BE2C (cell line): ENCODE data around the gene ALDH16A1.
"Not testable (repeated sequence)": the region's sequence is repeated elsewhere in the genome, so short reads cannot be mapped to it uniquely, and the experiment has no call there.

Experiments
- DNase-seq: peaks from one replicate; pipeline ENCODE4 v3.0.0-alpha.2; 2020
- H3K27me3 ChIP-seq: fragments of 250-450 bp; sonication (Bioruptor Pico); 2 replicates; pipeline ENCODE4 v1.5.1; 2020; ENCODE audit warnings: mild to moderate bottlenecking
- H3K36me3 ChIP-seq: fragments of 250-450 bp; sonication (Bioruptor Pico); 2 replicates; pipeline ENCODE4 v1.5.1; 2020; ENCODE audit warnings: mild to moderate bottlenecking
- H3K4me1 ChIP-seq: fragments of 250-450 bp; sonication (Bioruptor Pico); 2 replicates; pipeline ENCODE4 v1.5.1; 2020
- H3K4me3 ChIP-seq: 2 replicates; pipeline ENCODE4 v1.5.1; 2011; ENCODE audit warnings: low read depth, low read length
- H3K9me3 ChIP-seq: fragments of 250-450 bp; sonication (Bioruptor Pico); 2 replicates; pipeline ENCODE4 v1.5.1; 2020
- TF ChIP-seq, protein P1 (sequence below): IDR thresholded peaks from 2 replicates; pipeline ENCODE4 v1.5.1; 2012; ENCODE audit warnings: mild to moderate bottlenecking, low read depth, low read length

Gene ALDH16A1

DNA sequence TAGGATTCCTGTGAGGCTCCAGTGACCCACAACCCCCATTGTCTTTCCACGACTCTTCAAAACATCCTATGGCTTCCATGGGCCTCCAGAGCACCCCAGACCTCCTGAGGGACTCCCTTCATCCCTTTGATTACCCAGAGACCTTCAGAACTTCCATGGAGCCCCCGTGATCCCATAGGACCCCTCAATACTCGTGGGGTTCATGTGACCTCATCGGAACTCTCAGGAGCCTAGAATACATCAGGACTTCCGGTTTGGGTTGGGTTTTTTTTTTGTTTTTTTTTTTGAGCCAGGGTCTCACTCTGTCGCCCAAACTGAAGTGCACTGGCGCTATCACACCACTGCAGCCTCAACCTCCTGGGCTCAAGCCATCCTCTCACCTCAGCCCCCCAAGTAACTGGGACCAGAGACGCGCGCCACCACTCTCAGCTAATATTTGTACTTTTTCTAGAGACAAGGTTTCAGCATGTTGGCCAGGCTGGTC, 774 bp downstream of the ALDH16A1 start:
- no peak for DNase-seq
- no peaks in the 10 kb centered on the region for H3K9me3 ChIP-seq
- no peaks in the 10 kb centered on the region for H3K4me1 ChIP-seq
- H3K27me3 ChIP-seq = no peaks in the 10 kb centered on the region
- peak overlapping the region; percentile 76 for H3K4me3 ChIP-seq
- TF ChIP-seq, protein P1, sequence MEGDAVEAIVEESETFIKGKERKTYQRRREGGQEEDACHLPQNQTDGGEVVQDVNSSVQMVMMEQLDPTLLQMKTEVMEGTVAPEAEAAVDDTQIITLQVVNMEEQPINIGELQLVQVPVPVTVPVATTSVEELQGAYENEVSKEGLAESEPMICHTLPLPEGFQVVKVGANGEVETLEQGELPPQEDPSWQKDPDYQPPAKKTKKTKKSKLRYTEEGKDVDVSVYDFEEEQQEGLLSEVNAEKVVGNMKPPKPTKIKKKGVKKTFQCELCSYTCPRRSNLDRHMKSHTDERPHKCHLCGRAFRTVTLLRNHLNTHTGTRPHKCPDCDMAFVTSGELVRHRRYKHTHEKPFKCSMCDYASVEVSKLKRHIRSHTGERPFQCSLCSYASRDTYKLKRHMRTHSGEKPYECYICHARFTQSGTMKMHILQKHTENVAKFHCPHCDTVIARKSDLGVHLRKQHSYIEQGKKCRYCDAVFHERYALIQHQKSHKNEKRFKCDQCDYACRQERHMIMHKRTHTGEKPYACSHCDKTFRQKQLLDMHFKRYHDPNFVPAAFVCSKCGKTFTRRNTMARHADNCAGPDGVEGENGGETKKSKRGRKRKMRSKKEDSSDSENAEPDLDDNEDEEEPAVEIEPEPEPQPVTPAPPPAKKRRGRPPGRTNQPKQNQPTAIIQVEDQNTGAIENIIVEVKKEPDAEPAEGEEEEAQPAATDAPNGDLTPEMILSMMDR = no peak
- peaks cover 9% of the 10 kb centered on the region for H3K36me3 ChIP-seq

DNA sequence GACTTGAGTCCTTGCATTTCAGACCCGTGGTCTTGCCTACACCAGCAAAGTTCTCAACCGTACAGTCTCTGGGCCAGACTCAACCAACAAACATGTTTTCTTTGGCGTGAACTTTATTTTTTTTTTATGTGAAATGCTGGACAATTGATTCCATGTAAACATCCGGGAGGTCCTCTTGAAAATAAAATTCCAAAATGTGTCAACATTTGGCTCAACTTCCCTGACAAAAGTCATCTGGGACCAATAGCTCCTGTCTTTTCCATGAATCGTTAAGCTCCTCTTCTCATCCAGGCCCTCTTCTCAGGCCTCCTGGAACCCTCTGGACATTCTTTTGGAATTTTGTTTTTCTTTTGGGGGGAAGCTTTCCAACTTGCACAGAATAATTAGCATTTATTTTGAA, 2.7 kb downstream of the ALDH16A1 start:
- TF ChIP-seq, protein P1 = no peak
- H3K27me3 ChIP-seq = no peaks in the 10 kb centered on the region
- H3K36me3 ChIP-seq = no peaks in the 10 kb centered on the region
- H3K9me3 ChIP-seq = no peaks in the 10 kb centered on the region
- H3K4me1 ChIP-seq = no peaks in the 10 kb centered on the region
- no peak for DNase-seq
- H3K4me3 ChIP-seq = no peak overlapping the region

GRCh38 chr19:49456326-49456725, 3.3 kb downstream of the ALDH16A1 start:
- no peak for DNase-seq
- no peak overlapping the region for H3K4me3 ChIP-seq
- H3K27me3 ChIP-seq = no peaks in the 10 kb centered on the region
- TF ChIP-seq, protein P1 = no peak
- no peaks in the 10 kb centered on the region for H3K36me3 ChIP-seq
- H3K9me3 ChIP-seq = no peaks in the 10 kb centered on the region
- H3K4me1 ChIP-seq = no peaks in the 10 kb centered on the region

GRCh38 chr19:49458567-49458903, 5.5 kb downstream of the ALDH16A1 start:
- no peaks in the 10 kb centered on the region for H3K9me3 ChIP-seq
- no peaks in the 10 kb centered on the region for H3K4me1 ChIP-seq
- peak; percentile 53 for DNase-seq
- TF ChIP-seq, protein P1 = no peak
- H3K4me3 ChIP-seq = no peak overlapping the region
- H3K27me3 ChIP-seq = no peaks in the 10 kb centered on the region
- 0 out of 2 replicates have a peak, but pooled peaks cover 3% of the 10 kb centered on the region for H3K36me3 ChIP-seq

GRCh38 chr19:49459388-49459787, 6.4 kb downstream of the ALDH16A1 start:
- H3K4me3 ChIP-seq = no peak overlapping the region
- TF ChIP-seq, protein P1 = no peak
- no peaks in the 10 kb centered on the region for H3K9me3 ChIP-seq
- no peaks in the 10 kb centered on the region for H3K27me3 ChIP-seq
- 0 out of 2 replicates have a peak, but pooled peaks cover 3% of the 10 kb centered on the region for H3K36me3 ChIP-seq
- no peak for DNase-seq
- no peaks in the 10 kb centered on the region for H3K4me1 ChIP-seq

GRCh38 chr19:49461130-49461529, 8.1 kb downstream of the ALDH16A1 start:
- not testable (repeated sequence) for H3K36me3 ChIP-seq, H3K4me1 ChIP-seq, H3K9me3 ChIP-seq, DNase-seq, H3K27me3 ChIP-seq, H3K4me3 ChIP-seq

DNA sequence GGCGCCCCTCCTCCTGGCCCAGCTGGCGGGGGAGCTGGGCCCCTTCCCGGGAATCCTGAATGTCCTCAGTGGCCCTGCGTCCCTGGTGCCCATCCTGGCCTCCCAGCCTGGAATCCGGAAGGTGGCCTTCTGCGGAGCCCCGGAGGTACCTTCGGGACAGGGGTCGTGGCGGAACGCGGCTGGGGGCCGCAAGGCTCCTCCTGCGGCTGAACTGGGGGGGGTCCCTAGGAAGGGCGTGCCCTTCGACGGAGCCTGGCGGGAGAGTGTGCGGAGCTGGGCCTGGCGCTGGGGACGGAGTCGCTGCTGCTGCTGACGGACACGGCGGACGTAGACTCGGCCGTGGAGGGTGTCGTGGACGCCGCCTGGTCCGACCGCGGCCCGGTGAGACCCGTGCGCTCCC, 8.6 kb downstream of the ALDH16A1 start:
- Histone ChIP-seq H3K4me1 (no peaks in the 10 kb centered on the region), H3K4me3 (no peak overlapping the region), H3K27me3 (no peaks in the 10 kb centered on the region), H3K36me3 (0 out of 2 replicates have a peak, but pooled peaks cover 3% of the 10 kb centered on the region), H3K9me3 (no peaks in the 10 kb centered on the region)
- no peak for DNase-seq
- TF ChIP-seq, protein P1 = no peak
